Astrocyte of the cerebellum (primary cell): ENCODE data around the gene SLC2A4.

Experiments
- DNase-seq: peaks from one replicate; pipeline ENCODE4 v3.0.0-alpha.2; 2011; ENCODE audit warnings: low read depth
- H3K4me3 ChIP-seq: 2 replicates; pipeline ENCODE4 v1.5.1; 2011; ENCODE audit warnings: mild to moderate bottlenecking, low read depth, low read length, moderate library complexity
- in situ Hi-C: cut with HindIII; loops from 2 replicates; pipeline ENCODE4 v1.10.0; 2017; ENCODE audit warnings: low sequenced_read_pairs
- TF ChIP-seq, protein P1 (sequence below): IDR thresholded peaks from 2 replicates; pipeline ENCODE4 v1.5.1; 2012; ENCODE audit warnings: low read length, low read depth, moderate library complexity, mild to moderate bottlenecking; ENCODE audit errors: missing control alignments

Gene SLC2A4

GRCh38 chr17:7285679-7286078 lies 4.2 kb downstream of the SLC2A4 start:
- TF ChIP-seq, protein P1, sequence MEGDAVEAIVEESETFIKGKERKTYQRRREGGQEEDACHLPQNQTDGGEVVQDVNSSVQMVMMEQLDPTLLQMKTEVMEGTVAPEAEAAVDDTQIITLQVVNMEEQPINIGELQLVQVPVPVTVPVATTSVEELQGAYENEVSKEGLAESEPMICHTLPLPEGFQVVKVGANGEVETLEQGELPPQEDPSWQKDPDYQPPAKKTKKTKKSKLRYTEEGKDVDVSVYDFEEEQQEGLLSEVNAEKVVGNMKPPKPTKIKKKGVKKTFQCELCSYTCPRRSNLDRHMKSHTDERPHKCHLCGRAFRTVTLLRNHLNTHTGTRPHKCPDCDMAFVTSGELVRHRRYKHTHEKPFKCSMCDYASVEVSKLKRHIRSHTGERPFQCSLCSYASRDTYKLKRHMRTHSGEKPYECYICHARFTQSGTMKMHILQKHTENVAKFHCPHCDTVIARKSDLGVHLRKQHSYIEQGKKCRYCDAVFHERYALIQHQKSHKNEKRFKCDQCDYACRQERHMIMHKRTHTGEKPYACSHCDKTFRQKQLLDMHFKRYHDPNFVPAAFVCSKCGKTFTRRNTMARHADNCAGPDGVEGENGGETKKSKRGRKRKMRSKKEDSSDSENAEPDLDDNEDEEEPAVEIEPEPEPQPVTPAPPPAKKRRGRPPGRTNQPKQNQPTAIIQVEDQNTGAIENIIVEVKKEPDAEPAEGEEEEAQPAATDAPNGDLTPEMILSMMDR, result no peak
- H3K4me3 ChIP-seq, result no peak overlapping the region
- DNase-seq, result no peak
- in situ Hi-C loops, result no loop called here

- TF ChIP-seq, protein P1, result no peak
- no peak for DNase-seq
- in situ Hi-C loops, result no loop called here
- no peak overlapping the region for H3K4me3 ChIP-seq
Observed at GRCh38 chr17:7289256-7290032, 7.9 kb downstream of the SLC2A4 start.

DNA sequence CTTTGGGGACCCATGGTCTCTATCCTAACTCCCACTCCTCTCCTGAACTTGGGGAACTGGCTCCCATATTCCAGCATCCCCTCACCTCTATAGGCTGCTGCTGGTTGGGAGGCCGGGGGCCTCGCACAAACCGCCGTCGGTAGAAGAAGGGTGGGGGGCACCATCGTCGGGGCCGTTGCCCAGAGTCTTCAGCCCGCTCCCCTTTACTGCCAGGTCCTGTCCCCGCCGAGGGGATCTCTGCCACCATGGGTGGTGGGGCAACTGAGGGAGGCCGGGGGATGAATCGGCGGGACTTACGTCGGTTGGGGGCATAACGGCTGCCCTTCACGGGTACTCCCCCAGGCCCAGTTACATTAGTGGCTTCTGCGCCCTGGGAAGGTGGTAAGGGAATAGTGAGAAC lies 8.6 kb downstream of the SLC2A4 start:
- no peak for DNase-seq
- in situ Hi-C loops, result no loop called here
- no peak overlapping the region for H3K4me3 ChIP-seq
- TF ChIP-seq, protein P1, result no peak

DNA sequence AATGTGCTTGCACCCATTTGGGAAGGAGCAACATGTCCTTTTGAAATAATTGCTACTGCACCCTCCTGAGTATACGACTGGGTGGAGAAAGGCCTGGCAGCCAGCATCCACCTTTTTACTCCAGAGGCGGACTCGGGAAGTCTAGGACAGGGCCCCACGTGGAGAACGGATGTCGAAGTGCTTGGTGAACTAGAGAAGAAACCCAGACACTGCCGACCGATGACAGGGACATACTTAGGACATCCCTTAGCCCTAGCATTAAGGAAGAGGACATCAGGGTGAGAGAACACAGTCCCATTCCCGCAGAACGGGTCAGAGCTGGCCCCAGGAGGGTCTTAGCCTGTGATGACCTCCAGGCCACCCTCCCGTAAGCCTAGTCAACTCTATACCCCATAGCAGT lies 9.2 kb downstream of the SLC2A4 start:
- in situ Hi-C loops, result no loop called here
- DNase-seq, result no peak
- TF ChIP-seq, protein P1, result no peak
- no peak overlapping the region for H3K4me3 ChIP-seq

GRCh38 chr17:7292194-7292593 lies 10.7 kb downstream of the SLC2A4 start:
- no peak overlapping the region for H3K4me3 ChIP-seq
- no peak for DNase-seq
- in situ Hi-C loops, result no loop called here
- TF ChIP-seq, protein P1, result no peak

GRCh38 chr17:7292729-7293128 lies 11.2 kb downstream of the SLC2A4 start:
- TF ChIP-seq, protein P1, result no peak
- DNase-seq, result no peak
- no peak overlapping the region for H3K4me3 ChIP-seq
- in situ Hi-C loops, result no loop called here

DNA sequence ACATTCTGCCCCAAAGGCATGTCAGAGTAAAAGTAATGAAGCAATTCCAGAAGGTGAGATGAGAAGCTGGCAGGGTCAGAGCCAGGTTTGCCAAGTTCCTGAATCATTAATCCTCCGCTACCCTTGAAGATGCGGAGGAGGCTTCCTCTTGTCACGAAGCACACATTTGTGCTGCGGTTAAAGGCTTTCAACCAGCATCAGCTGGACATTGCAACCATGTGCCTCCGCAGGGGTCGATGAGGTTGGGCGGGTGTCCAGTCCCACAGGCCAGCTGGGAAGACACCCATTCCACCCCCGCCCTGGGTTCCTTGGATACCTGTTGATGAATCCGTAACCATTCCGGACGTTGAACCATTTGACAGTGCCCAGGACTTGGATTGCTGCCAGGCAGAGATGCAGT lies 11.6 kb downstream of the SLC2A4 start:
- DNase-seq, result no peak
- no peak overlapping the region for H3K4me3 ChIP-seq
- TF ChIP-seq, protein P1, result no peak
- in situ Hi-C loops, result no loop called here
